NT2/D1 (cell line): ENCODE results near the gene SETDB1.
A peak's percentile ranks its signal among the peaks of the same experiment; 100 is the strongest.
"Not testable (repeated sequence)": the region's sequence is repeated elsewhere in the genome, so short reads cannot be mapped to it uniquely, and the experiment has no call there.

Experiments used
- DNase-seq: peaks from one replicate; pipeline ENCODE4 v3.0.0-alpha.2; 2011; ENCODE audit warnings: low read depth, low spot score
- H3K27me3 ChIP-seq: 2 replicates; pipeline ENCODE4 v1.6.0; 2011; ENCODE audit warnings: mild to moderate bottlenecking; ENCODE audit not compliant: insufficient read length, insufficient read depth
- H3K36me3 ChIP-seq: 2 replicates; pipeline ENCODE4 v1.6.1; 2011; ENCODE audit warnings: mild to moderate bottlenecking, low read length, mixed read lengths; ENCODE audit not compliant: insufficient read depth, insufficient read length
- H3K4me1 ChIP-seq: 2 replicates; pipeline ENCODE4 v1.5.1; 2011; ENCODE audit not compliant: insufficient read depth, insufficient read length
- H3K4me3 ChIP-seq: 2 replicates; pipeline ENCODE4 v1.5.1; 2011; ENCODE audit warnings: low read depth; ENCODE audit not compliant: insufficient read length
- H3K9ac ChIP-seq: 2 replicates; pipeline ENCODE4 v1.6.0; 2011; ENCODE audit warnings: low read depth; ENCODE audit not compliant: insufficient read length
- H3K9me3 ChIP-seq: 2 replicates; pipeline ENCODE4 v1.5.1; 2011; ENCODE audit warnings: mild to moderate bottlenecking, low read length; ENCODE audit not compliant: insufficient read depth
- SUZ12 ChIP-seq: IDR thresholded peaks from 2 replicates; pipeline ENCODE4 v1.6.1; 2011; ENCODE audit not compliant: insufficient read length, insufficient read depth; ENCODE audit errors: extremely low read depth
- YY1 ChIP-seq: IDR thresholded peaks from 2 replicates; pipeline ENCODE4 v1.6.1; 2011; ENCODE audit not compliant: insufficient read length, insufficient read depth
- ZNF274 ChIP-seq: IDR thresholded peaks from 2 replicates; pipeline ENCODE4 v1.6.1; 2011; ENCODE audit warnings: mild to moderate bottlenecking, low read depth, low read length

Gene SETDB1

GRCh38 chr1:150909585-150910180, 16.5 kb upstream of the SETDB1 start:
- no peaks in the 10 kb centered on the region for H3K27me3 ChIP-seq
- no peaks in the 10 kb centered on the region for H3K4me1 ChIP-seq
- TF ChIP-seq YY1 = no peak
- TF ChIP-seq SUZ12 = no peak
- no peak for TF ChIP-seq ZNF274
- no peak for DNase-seq
- H3K9ac ChIP-seq = no peak overlapping the region
- no peak overlapping the region for H3K4me3 ChIP-seq
- H3K36me3 ChIP-seq = no peaks in the 10 kb centered on the region
- peaks cover 15% of the 10 kb centered on the region for H3K9me3 ChIP-seq

DNA sequence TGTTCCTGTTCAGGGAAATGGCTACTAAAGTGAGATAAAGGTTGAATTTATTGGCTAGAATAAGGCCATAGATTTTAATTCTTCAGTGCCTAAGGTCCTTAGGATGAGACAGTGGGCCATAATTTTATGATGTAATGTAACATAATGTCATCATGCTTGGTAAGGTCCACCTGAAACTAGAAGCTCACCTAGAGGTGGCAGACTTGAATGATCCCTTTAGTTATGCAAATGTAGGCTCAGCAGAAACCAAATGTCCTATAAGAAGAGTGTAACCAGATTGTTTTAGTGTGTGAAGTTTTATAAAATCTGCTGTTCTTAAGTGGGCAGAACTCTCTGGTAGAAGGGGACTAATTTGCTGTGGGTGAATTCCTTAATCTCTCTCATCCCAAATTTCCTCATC, 13.5 kb upstream of the SETDB1 start:
- H3K9ac ChIP-seq = no peak overlapping the region
- H3K36me3 ChIP-seq = no peaks in the 10 kb centered on the region
- no peaks in the 10 kb centered on the region for H3K4me1 ChIP-seq
- H3K27me3 ChIP-seq = no peaks in the 10 kb centered on the region
- peaks cover 15% of the 10 kb centered on the region for H3K9me3 ChIP-seq
- H3K4me3 ChIP-seq = no peak overlapping the region
- TF ChIP-seq ZNF274 (no peak), YY1 (no peak), SUZ12 (no peak)
- DNase-seq = no peak

- Histone ChIP-seq H3K36me3 (no peaks in the 10 kb centered on the region), H3K4me1 (peaks cover 3% of the 10 kb centered on the region), H3K9ac (no peak overlapping the region), H3K27me3 (no peaks in the 10 kb centered on the region), H3K4me3 (no peak overlapping the region), H3K9me3 (no peaks in the 10 kb centered on the region)
- DNase-seq = no peak
- TF ChIP-seq SUZ12 (no peak), YY1 (no peak), ZNF274 (no peak)
Measured at GRCh38 chr1:150917387-150917786, 8.8 kb upstream of the SETDB1 start.

GRCh38 chr1:150922519-150922975, 3.6 kb upstream of the SETDB1 start:
- Histone ChIP-seq H3K4me3 (no peak overlapping the region), H3K9ac (no peak overlapping the region), H3K4me1 (peaks cover 3% of the 10 kb centered on the region), H3K27me3 (no peaks in the 10 kb centered on the region), H3K9me3 (no peaks in the 10 kb centered on the region), H3K36me3 (peaks cover 6% of the 10 kb centered on the region)
- peak; percentile 72 for DNase-seq
- TF ChIP-seq ZNF274 = no peak
- no peak for TF ChIP-seq SUZ12
- no peak for TF ChIP-seq YY1

- H3K9me3 ChIP-seq = 0 out of 2 replicates have a peak, but pooled peaks cover under 1% of the 10 kb centered on the region
- peaks cover 3% of the 10 kb centered on the region for H3K4me1 ChIP-seq
- H3K27me3 ChIP-seq = no peaks in the 10 kb centered on the region
- DNase-seq = peak; percentile 40
- H3K36me3 ChIP-seq = peaks cover 25% of the 10 kb centered on the region
- peak overlapping the region; percentile 63 for H3K4me3 ChIP-seq
- peak overlapping the region; percentile 58 for H3K9ac ChIP-seq
- TF ChIP-seq SUZ12 (no peak), YY1 (no peak), ZNF274 (no peak)
Measured at GRCh38 chr1:150925080-150925479, 1.1 kb upstream of the SETDB1 start.

DNA sequence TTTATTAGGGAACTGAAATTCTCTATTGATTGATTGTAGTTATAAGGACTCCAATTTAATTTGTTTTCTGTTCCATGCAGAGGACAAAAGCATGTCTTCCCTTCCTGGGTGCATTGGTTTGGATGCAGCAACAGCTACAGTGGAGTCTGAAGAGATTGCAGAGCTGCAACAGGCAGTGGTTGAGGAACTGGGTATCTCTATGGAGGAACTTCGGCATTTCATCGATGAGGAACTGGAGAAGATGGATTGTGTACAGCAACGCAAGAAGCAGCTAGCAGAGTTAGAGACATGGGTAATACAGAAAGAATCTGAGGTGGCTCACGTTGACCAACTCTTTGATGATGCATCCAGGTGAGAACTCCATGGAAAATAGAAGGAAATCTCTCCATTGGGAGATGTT, 1.5 kb downstream of the SETDB1 start:
- Histone ChIP-seq H3K4me1 (no peaks in the 10 kb centered on the region), H3K27me3 (no peaks in the 10 kb centered on the region), H3K36me3 (peaks cover 50% of the 10 kb centered on the region), H3K9ac (no peak overlapping the region), H3K9me3 (peaks cover 17% of the 10 kb centered on the region), H3K4me3 (no peak overlapping the region)
- TF ChIP-seq YY1 = no peak
- TF ChIP-seq SUZ12 = no peak
- TF ChIP-seq ZNF274 = no peak
- DNase-seq = no peak

GRCh38 chr1:150928286-150928685, 2.1 kb downstream of the SETDB1 start:
- H3K36me3 ChIP-seq = peaks cover 57% of the 10 kb centered on the region

DNA sequence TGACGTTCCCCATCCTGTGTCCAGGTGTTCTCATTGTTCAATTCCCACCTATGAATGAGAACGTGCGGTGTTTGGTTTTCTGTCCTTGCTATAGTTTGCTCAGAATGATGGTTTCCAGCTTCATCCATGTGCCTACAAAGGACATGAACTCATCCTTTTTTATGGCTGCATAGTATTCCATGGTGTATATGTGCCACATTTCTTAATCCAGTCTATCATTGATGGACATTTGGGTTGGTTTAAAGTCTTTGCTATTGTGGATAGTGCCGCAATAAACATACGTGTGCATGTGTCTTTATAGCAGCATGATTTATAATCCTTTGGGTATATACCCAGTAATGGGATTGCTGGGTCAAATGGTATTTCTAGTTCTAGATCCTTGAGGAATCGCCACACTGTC, 2.6 kb downstream of the SETDB1 start:
- Histone ChIP-seq H3K9me3 (peaks cover 17% of the 10 kb centered on the region), H3K36me3 (peaks cover 59% of the 10 kb centered on the region)
- not testable (repeated sequence) for H3K4me1 ChIP-seq, H3K27me3 ChIP-seq, H3K4me3 ChIP-seq, DNase-seq, H3K9ac ChIP-seq

More at GRCh38 chr1:150928286-150928685, 2.1 kb downstream of the SETDB1 start:
- DNase-seq = no peak
- H3K4me1 ChIP-seq = no peaks in the 10 kb centered on the region
- H3K27me3 ChIP-seq = no peaks in the 10 kb centered on the region
- TF ChIP-seq ZNF274 (no peak), SUZ12 (no peak), YY1 (no peak)
- no peak overlapping the region for H3K9ac ChIP-seq
- H3K4me3 ChIP-seq = no peak overlapping the region
- peaks cover 17% of the 10 kb centered on the region for H3K9me3 ChIP-seq
